ENCODE data around the gene TSHZ2. TPM values are rescaled to one million over a fixed set of nuclear protein-coding genes. Genes with fewer than 3 reads are reported as not detected.

The TSHZ2 gene
- total RNA-seq, 1 experiment from 2014 or later = 0.07 TPM

DNA sequence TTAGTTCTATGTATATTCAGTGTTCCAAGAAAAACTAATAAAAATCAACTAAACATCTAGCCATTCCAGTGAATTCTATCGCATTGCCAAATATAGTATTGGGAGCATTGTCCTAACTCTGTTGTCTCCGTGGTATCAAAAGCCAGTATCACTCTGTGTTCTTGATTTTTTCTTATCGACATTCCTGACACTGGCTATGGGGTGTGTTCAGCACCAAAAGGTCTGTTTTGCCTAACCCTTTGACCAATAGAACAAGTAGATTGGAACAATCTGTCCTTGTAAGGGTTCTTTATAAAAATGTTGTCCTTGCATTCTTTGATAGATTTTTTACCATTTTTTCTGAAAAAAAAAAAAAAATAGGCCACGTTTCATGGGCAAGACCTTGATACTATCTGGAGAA, 161.5 kb downstream of the TSHZ2 start:
- ChIA-PET CTCF (no interaction called here), POLR2A (no interaction called here), RAD21 (ENCODE audit: low non-redundant PET in 1 of 2, low total read pairs in 2 of 2, uncharacterized antibody in 2 of 2, unreplicated experiment in 2 of 2) (no interaction called here)
- no peak for DNase-seq (ENCODE audit: low read depth, low spot score)
- no peaks in the 10 kb centered on the region for H3K9me2 ChIP-seq (ENCODE audit: insufficient read depth)
- intact Hi-C loops (cut with micrococcal nuclease) = no loop called here
- no peak for ATAC-seq
- no peaks in the 10 kb centered on the region for H3K9me3 ChIP-seq (ENCODE audit: control insufficient read depth in 1 of 2, insufficient read depth in 1 of 2, low read depth in 1 of 2, low read length in 2 of 2)
- BruUV-seq (replicated peaks) = no TSS peak
- H3K4me2 ChIP-seq (ENCODE audit: low read length) = no peak overlapping the region
- H3K4me1 ChIP-seq (ENCODE audit: control insufficient read depth in 1 of 2, insufficient read depth in 2 of 2, low read length in 2 of 2) = no peaks in the 10 kb centered on the region
- TF ChIP-seq, protein P1, sequence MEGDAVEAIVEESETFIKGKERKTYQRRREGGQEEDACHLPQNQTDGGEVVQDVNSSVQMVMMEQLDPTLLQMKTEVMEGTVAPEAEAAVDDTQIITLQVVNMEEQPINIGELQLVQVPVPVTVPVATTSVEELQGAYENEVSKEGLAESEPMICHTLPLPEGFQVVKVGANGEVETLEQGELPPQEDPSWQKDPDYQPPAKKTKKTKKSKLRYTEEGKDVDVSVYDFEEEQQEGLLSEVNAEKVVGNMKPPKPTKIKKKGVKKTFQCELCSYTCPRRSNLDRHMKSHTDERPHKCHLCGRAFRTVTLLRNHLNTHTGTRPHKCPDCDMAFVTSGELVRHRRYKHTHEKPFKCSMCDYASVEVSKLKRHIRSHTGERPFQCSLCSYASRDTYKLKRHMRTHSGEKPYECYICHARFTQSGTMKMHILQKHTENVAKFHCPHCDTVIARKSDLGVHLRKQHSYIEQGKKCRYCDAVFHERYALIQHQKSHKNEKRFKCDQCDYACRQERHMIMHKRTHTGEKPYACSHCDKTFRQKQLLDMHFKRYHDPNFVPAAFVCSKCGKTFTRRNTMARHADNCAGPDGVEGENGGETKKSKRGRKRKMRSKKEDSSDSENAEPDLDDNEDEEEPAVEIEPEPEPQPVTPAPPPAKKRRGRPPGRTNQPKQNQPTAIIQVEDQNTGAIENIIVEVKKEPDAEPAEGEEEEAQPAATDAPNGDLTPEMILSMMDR (IDR thresholded peaks at IDR 0.05 in 2 of 3, conservative IDR thresholded peaks at IDR 0.05 in 1 of 3; ENCODE audit: borderline replicate concordance in 1 of 3, insufficient read depth in 1 of 3, low read depth in 2 of 3, low read length in 2 of 3) = no peak
- no peak for TF ChIP-seq POLR2AphosphoS5 (IDR thresholded peaks at IDR 0.05; ENCODE audit: low read depth, low read length)
- TF ChIP-seq, protein P2, sequence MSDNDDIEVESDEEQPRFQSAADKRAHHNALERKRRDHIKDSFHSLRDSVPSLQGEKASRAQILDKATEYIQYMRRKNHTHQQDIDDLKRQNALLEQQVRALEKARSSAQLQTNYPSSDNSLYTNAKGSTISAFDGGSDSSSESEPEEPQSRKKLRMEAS (IDR thresholded peaks at IDR 0.05) = no peak
- no peak for TF ChIP-seq SRF (IDR thresholded peaks at IDR 0.05; ENCODE audit: low read depth)
- no peak for TF ChIP-seq EZH2 (IDR thresholded peaks at IDR 0.05)
- no peak for TF ChIP-seq ZFX (IDR thresholded peaks at IDR 0.05)
- TF ChIP-seq, protein P3, sequence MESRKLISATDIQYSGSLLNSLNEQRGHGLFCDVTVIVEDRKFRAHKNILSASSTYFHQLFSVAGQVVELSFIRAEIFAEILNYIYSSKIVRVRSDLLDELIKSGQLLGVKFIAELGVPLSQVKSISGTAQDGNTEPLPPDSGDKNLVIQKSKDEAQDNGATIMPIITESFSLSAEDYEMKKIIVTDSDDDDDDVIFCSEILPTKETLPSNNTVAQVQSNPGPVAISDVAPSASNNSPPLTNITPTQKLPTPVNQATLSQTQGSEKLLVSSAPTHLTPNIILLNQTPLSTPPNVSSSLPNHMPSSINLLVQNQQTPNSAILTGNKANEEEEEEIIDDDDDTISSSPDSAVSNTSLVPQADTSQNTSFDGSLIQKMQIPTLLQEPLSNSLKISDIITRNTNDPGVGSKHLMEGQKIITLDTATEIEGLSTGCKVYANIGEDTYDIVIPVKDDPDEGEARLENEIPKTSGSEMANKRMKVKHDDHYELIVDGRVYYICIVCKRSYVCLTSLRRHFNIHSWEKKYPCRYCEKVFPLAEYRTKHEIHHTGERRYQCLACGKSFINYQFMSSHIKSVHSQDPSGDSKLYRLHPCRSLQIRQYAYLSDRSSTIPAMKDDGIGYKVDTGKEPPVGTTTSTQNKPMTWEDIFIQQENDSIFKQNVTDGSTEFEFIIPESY (IDR thresholded peaks at IDR 0.05; ENCODE audit: extremely low read depth, insufficient replicate concordance, low read length) = no peak
- TF ChIP-seq, protein P4, sequence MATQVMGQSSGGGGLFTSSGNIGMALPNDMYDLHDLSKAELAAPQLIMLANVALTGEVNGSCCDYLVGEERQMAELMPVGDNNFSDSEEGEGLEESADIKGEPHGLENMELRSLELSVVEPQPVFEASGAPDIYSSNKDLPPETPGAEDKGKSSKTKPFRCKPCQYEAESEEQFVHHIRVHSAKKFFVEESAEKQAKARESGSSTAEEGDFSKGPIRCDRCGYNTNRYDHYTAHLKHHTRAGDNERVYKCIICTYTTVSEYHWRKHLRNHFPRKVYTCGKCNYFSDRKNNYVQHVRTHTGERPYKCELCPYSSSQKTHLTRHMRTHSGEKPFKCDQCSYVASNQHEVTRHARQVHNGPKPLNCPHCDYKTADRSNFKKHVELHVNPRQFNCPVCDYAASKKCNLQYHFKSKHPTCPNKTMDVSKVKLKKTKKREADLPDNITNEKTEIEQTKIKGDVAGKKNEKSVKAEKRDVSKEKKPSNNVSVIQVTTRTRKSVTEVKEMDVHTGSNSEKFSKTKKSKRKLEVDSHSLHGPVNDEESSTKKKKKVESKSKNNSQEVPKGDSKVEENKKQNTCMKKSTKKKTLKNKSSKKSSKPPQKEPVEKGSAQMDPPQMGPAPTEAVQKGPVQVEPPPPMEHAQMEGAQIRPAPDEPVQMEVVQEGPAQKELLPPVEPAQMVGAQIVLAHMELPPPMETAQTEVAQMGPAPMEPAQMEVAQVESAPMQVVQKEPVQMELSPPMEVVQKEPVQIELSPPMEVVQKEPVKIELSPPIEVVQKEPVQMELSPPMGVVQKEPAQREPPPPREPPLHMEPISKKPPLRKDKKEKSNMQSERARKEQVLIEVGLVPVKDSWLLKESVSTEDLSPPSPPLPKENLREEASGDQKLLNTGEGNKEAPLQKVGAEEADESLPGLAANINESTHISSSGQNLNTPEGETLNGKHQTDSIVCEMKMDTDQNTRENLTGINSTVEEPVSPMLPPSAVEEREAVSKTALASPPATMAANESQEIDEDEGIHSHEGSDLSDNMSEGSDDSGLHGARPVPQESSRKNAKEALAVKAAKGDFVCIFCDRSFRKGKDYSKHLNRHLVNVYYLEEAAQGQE (IDR thresholded peaks at IDR 0.05; ENCODE audit: low read depth) = no peak
- TF ChIP-seq SIN3A (IDR thresholded peaks at IDR 0.05; ENCODE audit: low read depth) = no peak
- no peak for TF ChIP-seq JUND (IDR thresholded peaks at IDR 0.05)
- no peak for TF ChIP-seq RAD21 (IDR thresholded peaks at IDR 0.05; ENCODE audit: low read depth)
- TF ChIP-seq YY1 (IDR thresholded peaks at IDR 0.05; ENCODE audit: extremely low read depth, insufficient replicate concordance, low read depth, low read length) = no peak
- peaks cover 26% of the 10 kb centered on the region for H3K27me3 ChIP-seq (ENCODE audit: insufficient read depth, low read length)
- no peaks in the 10 kb centered on the region for H3K36me3 ChIP-seq (ENCODE audit: control insufficient read depth in 1 of 2, insufficient read depth in 2 of 2, low read length in 2 of 2)
- no peak overlapping the region for H3K9ac ChIP-seq (ENCODE audit: low read length)
- no peak overlapping the region for H3K27ac ChIP-seq (ENCODE audit: low read depth, low read length)
- no peak overlapping the region for H3K4me3 ChIP-seq (replicated peaks in 1 of 2; ENCODE audit: low read depth in 1 of 2, low read length in 2 of 2)
- no peak overlapping the region for H2AFZ ChIP-seq (ENCODE audit: low read depth, low read length, poor library complexity, severe bottlenecking)
- H4K20me1 ChIP-seq (ENCODE audit: insufficient read depth) = no peaks in the 10 kb centered on the region
- H3K79me2 ChIP-seq (ENCODE audit: insufficient read depth, low read length) = no peaks in the 10 kb centered on the region

All from HCT116 (cell line).